Stimulated activated CD4-positive, alpha-beta T cell treated with anti-CD3 and anti-CD28 coated beads, TNF-alpha, amount 100 ng/mL, for 1 hour (primary cell): ENCODE results near the gene CD93.

ENCODE experiments used
- DNase-seq, 3 donors: peaks; one replicate each; pipeline ENCODE4 v3.0.0-alpha.2; 2020; ENCODE audit warnings: low read depth in 3 of 3, low spot score in 1 of 3

CD93 gene

DNA sequence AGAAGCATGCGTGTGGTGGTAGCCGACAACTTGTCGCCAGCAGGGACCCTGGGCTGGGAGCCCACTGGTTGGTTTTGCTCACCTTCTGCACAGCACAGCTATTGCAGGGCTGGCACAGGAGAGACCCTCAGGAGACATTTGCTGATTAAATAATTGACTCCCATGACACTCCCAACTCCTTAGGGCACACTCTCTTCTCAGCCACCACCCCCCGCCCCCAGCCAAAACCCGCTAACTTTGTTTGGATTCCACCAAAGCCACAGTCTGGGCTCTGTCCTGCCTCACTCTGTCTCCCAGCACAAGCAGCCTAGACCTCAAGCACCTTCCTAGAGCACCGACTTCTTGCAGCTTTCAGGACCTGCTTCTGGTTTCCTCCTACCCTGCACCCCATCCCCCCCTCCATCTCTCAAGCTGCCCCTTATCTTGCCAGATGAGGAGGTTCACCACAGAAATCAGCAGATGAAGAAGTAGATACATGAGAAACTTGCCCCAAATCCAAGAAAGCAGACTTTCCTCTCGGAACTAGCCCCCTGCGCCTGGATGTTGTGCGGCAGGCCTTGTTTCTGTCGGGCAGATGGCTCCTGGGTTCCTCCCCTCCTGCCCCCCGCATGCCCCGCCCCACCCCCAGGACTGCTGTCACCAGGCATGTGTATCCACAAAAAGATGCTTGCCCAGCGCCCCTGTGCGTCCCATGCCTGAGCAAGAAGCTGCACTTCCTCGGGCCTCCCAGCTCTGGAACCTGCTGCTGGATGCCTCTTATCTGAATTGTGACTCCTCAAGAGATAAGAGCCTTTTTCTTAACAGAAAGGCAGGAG is 35.0 kb upstream of the CD93 start:
- no peak for DNase-seq

DNA sequence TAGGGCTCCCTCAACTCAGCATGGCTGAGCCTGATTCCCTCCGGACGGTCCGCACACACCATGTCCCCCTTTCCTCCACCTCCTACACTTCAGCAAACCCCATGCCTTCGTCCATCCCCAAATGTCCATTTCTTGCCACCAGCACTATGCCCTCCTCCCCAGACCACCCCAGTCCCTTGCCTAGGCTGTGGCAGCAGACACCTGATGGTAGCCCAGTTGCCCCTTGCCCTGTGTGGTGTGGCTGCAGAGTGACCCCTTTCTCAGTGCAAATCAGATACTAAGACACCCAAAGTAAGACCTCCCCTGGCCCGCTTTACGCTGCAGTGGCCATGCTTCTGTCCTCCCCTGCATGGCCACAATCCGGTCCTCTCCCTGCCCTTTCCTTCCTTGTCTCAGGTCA is 34.1 kb upstream of the CD93 start:
- DNase-seq: no peak

DNA sequence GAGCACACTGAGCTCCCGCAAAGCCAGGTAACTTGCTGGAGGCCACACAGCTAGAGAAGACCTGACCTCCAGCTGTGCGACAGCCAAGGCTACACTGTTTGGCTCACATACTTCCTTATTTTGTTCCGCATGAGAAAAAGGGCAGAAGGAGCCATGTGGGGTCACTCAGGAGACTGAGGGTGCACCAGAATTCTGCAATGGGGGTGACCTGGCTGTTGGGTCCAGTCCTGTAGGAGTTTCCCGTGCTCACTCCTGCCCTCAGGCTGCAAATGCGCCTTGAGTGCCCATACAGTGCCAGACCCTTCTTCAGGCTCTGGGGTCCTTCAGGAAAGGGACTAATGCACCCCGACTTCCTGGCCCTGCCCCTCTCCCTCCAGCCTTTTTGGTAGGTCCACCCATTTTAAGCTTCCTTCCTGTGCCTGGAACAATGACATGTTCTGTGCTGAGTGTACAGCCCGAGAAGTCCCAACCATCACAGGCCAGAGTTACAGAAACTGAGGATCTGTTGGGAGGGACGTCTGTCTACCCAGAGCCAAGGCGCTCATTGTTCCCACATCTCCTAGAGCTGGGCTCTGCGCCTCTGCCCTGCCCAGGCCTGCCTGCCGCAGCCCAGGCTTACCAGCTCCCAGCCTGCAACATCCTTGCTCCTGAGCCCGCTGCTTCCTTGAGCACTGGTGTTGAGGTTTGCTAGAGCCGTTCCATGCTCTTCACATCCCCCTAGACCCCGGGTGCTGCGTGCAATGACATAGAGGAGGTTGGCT is 33.5 kb upstream of the CD93 start:
- no peak for DNase-seq

DNA sequence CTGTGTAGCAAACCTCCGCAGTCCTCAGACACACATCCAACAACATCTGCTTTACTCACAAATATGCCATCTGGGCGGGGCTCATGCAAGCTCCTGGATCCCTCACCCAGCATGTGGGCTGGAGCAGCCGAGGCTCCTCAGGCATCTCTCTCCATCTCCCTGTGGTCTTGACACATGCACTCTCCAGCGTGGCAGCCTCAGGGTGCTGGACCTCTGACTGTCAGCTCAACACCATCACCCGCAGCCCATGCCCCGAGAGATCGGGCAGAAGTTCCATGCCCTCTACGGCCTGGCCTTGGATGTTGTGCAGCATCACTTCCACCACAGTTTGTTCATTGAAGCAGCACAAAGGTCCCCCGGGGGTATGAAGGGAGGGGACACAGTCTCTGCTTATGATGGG is 32.6 kb upstream of the CD93 start:
- no peak for DNase-seq

DNA sequence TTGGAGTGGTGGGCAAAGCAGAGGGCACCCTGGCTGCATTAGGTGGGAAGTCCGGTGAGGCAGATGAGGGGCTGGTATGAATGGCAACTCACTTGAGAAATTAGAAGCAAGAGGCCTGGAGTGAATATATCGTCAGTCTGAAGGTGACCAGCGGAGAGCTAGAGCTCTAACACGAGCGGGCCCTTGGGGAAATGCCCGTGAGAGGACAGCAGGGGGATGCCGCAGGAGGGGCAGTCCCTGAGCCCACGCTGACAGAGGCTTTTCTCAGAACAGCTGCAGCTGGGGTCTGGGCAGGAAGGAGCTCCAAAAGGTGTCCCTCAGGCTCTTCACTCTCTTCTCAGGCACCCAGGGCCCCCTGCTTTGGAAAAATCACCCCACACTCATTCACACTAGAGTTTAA is 32.0 kb upstream of the CD93 start:
- no peak for DNase-seq

DNA sequence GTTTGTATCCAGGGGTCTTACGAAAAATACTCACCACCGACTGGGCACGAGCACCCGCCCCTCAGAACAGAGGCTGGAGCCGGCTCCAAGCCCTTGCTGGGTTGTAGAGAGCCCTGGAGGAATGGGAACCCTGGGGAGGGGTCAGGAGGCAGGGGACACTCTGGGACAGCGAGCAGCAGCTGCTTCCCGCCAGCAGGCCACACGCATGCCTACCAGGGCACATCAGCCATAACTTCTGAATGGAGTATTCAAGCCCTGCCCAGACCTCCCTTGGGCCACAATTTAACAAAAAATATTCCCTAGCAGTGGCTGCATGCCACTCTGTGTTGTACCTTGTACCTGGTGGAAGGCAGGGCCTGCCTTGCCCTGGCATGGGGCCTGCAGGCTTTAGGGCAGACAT is 31.6 kb upstream of the CD93 start:
- no peak for DNase-seq

DNA sequence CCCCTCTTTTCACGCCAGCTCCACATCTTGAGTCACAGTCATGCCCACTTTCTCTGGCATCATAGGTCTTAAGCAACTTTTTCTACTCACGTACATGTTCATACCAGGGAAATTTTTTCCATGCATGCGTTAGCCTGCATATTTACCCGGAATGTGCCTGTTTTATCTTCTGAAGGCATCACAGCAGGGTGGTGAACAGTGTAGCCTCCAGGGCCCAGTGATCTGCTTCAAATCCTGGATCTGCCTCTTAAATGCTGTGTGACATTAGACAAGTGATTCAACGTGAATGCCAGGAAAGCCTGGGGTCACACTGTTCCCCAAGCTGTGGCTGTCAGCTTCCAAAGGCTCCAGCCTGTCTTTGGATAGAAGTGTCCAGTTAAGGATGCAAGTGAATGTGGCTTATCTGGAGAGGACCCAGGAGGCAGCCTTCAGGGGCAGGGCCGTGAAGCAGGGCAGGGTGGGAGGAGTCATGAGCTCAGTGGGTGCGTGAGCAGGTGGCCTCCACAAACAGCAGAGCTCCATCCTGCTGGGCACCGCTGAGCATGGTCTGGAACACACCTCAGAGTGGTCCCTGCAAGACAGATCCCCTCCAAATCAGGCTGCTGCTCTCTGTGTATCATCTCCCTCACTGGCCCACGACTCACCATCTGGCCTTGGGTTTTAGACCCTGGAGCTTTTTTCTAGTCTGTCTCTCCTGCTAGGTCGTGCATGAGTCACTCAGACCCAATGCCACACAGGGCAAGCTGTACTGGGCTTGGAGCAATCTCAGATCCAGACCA is 30.4 kb upstream of the CD93 start:
- DNase-seq: no peak

DNA sequence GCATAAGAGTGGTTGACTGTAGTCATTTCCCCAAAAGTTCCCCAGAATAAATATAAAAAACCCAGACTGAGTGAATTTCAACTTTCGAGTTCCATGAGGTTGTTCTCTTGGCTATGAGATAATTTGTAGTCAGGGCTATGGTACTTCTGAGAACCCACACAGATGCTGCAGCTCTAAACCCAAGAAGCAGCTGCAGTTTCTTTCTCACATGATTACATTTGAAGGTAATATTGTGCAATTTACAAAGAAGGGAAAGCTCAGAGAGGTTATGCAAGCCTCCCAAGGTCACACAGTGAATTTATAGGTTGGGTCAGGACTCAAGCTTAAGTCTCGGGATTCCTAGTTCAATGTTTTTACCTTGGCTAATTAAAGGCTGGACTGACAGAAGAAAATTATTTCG is 29.7 kb upstream of the CD93 start:
- no peak for DNase-seq

DNA sequence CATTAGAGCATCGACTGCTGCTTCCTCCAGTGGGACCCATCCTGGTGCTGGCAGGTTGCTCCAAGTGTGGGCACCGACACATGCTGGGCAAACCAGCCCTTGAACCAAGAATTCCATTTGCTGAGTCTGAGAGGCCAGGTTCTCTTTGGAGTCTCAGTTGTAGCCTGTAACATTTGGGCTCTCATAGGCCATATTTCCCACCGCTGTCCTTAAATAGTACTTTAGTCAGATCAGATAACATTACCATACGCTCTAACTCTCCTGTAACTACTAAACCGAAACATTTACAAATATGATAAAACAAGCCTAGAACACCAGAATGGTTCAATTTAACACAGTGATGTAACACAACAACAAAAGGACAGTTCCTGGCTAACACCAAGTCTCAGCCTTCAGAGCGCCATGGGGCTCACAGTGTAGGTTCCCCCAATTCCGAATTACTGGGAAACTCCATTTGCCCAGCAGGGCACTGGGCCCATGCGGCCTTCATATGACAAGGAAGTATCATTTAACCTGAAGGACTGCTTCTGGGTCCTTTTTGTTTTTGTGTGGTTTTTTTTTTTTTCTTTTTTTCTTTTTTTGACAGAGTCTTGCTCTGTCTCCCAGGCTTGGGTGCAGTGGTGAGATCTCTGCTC is 28.4 kb upstream of the CD93 start:
- DNase-seq: no peak

DNA sequence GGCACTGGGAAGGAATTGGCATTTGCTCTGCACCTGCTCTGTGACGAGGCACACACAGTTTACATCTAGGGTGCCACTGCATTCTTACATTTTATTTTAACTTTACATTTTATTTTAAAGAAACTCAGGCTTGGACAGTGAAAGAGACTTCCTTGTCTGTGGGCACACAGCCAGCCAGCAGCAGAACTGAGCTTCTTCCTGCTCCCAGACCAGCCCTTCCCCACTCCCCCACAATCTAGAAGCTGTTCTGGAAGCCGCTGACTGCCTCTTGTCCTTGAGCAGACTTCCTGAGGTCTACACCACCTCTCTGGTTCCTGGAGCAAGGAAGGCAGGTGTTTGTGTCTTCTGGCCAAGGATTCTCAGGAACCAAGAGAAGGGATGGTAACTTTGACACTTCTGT is 27.9 kb upstream of the CD93 start:
- no peak for DNase-seq

DNA sequence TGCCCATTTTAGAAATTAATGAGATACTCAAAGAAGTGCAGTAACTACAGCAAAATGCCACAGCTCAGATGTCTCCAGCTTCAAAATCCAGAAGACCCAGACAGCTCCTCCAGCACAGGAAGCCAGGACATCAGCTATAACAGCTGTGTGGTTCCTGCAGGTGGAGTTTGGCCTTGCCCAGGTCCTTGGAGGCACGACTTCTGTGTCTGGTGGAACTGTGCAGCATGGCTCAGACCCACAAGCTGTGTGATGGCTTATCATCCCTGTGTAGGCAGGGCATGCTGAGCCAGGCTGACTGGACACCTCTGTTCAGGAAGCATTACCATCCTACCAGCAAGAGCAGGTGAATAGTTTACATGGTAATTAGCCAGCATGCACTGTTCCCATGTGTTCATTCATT is 26.5 kb upstream of the CD93 start:
- no peak for DNase-seq

DNA sequence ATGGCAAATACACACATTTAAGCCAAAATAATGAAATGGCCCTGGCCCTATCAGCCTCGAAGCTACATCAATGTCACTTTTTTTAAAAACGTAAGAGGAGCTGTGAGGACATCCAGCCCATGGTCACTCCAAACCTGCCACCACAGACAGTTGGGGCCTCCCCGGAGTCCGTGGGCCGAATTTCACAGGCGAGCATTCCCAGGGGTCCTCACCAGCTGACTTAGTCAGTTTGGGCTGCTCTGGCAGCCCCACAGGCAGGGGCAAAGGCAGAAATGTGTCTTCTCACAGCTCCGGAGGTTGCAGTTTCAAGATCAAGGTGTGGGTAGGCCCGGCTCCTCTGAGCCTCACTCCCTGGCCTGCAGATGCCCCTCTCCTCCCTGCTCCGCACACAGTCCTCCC is 25.8 kb upstream of the CD93 start:
- no peak for DNase-seq

DNA sequence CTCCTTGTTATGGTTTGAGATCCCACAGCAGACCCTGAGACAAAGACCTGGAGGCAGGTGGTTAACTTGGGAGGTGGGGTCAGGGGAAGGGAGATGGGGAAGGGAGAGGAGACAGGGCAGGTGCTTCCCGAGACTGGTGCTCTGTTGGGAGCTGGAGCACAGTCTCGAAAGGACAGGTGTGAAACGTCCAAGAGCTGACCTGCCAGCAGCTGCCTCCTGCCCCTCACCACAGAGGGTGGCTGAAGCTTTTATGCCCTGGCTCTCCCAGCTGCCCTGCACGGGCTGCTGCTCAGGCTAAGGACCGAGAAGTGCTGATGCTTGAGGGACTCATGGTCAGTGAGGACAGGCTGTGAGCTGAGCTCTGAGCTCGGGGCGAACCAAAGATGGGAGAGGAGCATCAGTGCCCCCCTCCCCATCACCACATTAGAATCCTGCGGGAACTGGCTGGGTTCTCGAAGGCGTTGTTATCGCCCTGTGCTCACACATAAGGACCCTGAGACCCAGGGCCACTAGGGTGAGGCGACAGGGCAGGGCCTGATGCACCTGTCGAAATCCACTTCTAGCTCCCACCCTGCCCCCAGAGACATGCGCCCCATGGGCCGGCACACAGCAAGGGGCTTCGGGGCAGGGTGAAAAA is 25.3 kb upstream of the CD93 start:
- no peak for DNase-seq

DNA sequence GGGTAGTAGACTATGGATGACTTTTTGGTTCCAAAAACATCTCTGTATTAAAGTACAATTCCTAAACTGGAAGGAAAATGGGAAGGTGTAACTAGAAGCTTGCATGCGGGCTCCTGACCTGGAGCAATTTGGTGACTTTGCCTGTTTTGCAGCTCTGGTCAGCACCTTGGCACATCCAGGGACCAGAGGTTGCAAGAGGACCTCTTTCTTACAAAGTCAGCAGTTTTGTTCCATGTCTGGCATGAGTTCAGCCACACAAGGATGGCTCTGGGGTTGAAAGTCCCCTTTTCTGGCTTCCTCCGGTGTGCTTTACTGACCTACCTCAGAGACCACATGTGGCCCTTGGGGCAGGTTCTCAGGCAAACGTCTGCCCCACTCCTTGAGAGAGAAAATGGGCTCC is 22.7 kb upstream of the CD93 start:
- no peak for DNase-seq

DNA sequence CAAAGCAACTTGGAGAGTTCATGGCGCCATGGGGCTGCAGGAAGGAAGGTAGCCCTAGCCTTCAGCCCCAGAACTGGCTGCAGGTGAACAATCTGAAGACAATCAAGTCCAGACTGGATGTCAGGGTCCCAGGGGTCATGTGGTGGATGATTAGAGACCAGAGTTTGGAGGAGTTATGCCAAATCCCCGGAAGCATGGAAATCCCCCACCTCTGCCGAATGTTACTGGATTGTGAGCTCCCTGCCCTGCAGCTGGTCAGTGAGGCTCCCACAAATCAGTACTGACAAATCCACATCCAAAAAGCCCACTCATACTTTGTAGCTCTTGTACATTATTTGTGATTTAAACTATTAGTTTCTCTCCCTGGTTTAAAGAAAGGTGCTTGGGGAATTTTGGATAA is 21.3 kb upstream of the CD93 start:
- DNase-seq: no peak

DNA sequence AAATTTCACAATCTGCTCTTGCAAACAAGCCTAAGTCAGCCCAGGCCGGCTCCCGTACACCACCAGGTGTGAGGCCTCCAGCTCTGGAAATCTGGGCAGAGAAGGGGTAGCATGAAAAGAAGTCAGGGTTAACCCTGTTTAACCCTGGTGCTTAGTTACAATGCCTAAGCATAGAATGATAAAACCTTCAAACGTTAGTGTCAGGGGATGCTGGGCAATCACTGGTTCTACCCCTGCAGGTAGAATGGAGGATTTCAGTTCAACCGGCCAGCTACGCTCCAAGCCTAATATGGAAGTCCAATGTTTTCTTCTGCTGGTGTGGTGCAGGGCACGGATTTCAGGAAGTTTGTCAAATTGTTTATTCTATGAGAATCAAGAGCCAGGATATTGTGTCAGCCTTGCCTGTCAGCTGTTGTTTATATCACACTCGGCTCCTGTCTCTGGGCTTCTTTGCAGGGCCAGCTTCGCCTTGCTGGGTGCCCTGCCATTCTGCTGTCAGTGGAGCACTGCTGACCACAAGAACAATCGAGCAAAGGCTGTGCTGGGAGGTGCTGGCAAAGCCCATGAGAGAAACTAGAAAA is 20.2 kb upstream of the CD93 start:
- no peak for DNase-seq

DNA sequence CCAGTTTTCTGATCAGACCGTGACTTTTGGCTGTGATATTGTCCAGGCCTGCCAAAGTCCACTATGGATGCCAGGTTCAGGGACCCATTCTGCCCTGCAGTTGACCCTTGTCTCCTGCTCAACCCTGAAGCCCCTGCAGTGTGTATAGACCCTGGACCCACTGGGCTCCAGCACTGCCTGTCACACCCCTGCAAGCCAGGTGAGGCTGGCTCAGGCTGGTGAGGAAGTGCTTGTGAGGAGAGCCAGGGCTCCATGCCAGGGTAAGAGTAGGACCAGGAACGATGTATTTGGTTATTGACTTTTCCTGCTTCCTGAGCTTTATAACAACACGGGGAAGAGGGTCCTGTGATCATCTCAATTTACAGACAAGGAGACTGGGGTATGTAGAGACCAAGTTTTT is 19.1 kb upstream of the CD93 start:
- no peak for DNase-seq

DNA sequence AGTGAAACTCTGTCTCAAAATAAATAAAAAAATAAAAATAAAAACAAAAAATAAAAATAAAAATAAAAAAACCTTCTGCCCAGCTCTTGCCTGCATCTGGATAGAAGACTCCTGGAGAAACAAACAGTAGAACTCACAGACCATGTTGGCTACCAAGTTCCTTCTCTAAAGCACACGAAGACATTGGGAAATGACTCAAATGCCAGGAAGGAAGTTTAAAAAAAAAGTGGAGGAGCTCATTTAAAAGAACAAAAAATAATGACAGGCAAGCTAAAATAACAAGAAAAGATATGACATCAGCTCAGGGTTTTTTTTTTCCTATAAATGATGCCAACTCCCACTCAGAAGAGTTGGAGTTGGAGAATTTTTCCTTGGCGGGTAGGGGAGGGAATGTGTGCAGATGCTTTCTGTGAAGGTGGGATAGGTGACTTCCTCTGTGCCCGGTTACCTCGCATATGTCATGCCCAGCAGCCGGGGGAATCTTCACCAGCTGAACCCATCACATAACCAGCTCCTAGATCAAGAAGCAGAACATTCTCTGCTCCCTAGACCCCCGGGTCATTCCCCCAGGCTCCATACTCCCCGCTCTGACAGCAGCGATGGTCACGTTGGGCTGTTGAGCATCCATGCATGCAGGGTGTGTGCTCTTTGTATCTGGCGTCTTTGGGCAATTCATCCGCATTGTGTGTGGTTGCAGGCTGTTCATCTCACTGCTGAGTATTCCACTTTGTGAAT is 17.3 kb upstream of the CD93 start:
- DNase-seq: no peak

DNA sequence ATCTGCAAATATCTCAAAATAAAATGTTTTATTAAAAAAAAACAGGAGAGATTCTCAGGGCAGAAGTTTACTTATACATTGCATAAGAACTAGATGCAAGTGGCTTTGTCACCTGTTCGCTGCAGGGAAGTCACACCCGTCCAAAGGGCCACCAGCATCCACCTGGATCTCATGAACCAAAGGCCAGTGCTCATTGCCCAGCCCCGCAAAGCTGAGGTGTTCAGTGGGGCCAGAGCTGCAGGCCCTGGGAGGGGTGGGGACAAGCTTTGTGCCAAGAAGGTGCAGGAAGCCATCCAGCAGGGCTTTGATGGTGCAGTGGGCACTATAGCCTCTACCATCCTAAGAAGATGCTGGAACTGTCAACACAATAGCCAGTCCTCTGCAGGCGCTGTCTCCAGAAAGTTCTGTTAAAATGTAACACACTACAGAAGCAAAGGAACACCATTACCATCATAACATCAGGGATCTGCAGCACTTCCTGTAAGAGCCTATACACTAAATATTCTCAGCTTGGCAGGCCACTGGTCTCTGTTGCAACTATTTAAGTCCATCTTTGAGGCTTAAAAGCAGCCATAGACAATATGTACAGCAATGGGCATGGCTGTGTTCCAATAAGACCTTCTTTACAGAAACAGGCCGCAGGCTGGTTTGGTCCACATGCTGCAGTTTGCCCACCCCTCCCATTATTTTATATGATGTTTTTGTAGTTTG is 15.7 kb upstream of the CD93 start:
- DNase-seq: no peak
